Lower leg skin (tissue), 3 donors: ENCODE measurements around the gene BTNL8.

Experiments
- CTCF ChIP-seq, 3 donors: fragments of 450-650 bp; IDR thresholded peaks; one replicate each; pipeline ENCODE4 v1.5.1; 2016; ENCODE audit warnings: antibody characterized with exemption in 3 of 3, mild to moderate bottlenecking in 3 of 3, moderate library complexity in 2 of 3
- POLR2A ChIP-seq, 2 donors: fragments of 450-650 bp; IDR thresholded peaks; one replicate each; pipeline ENCODE4 v1.6.1; 2016 to 2017; ENCODE audit warnings: antibody characterized with exemption in 2 of 2, mild to moderate bottlenecking in 1 of 2, moderate library complexity in 1 of 2

GRCh38 chr5:180875860-180876426 is 23.0 kb upstream of the BTNL8 start:
- TF ChIP-seq CTCF (IDR thresholded peaks at IDR 0.05) (no peak), POLR2A (IDR thresholded peaks at IDR 0.05) (no peak)
